Psoas muscle (tissue), 8 donors: ENCODE data around the gene MDFIC. TPM values are rescaled to one million over a fixed set of nuclear protein-coding genes. Genes with fewer than 3 reads are reported as not detected.

Experiments
- ATAC-seq, 4 donors: fragments of 200-7000 bp; cut with Tn5 transposase; one replicate each; pipeline ENCODE4 v1.9.1; 2020; ENCODE audit warnings: moderate library complexity in 3 of 4, mild to moderate bottlenecking in 2 of 4
- DNase-seq, 2 donors: peaks; one replicate each; pipeline ENCODE4 v3.0.0-alpha.2; 2020
- H3K27ac ChIP-seq: fragments of 200-600 bp; one replicate; pipeline ENCODE4 v1.8.0; 2022
- H3K27me3 ChIP-seq, 3 donors: fragments of 200-600 bp in 1 of 3; one replicate each; pipeline versions ENCODE4 v1.6.1 to v1.8.0; 2013 to 2022; ENCODE audit warnings: low read length in 2 of 3, mild to moderate bottlenecking in 2 of 3, moderate library complexity in 1 of 3; ENCODE audit not compliant: insufficient read depth in 3 of 3
- H3K36me3 ChIP-seq, 2 donors: fragments of 200-600 bp in 1 of 2; one replicate each; pipeline versions ENCODE4 v1.6.1 to v1.8.0; 2013 to 2022; ENCODE audit warnings: low read depth in 1 of 2, mild to moderate bottlenecking in 1 of 2, moderate library complexity in 1 of 2; ENCODE audit not compliant: insufficient read depth in 1 of 2
- H3K4me1 ChIP-seq: fragments of 200-600 bp; one replicate; pipeline ENCODE4 v1.8.0; 2022
- H3K4me3 ChIP-seq: fragments of 200-600 bp; one replicate; pipeline ENCODE4 v1.8.0; 2022; ENCODE audit warnings: mild to moderate bottlenecking
- H3K9me3 ChIP-seq: fragments of 200-600 bp; one replicate; pipeline ENCODE4 v1.8.0; 2022
- CTCF ChIP-seq: fragments of 200-600 bp; IDR thresholded peaks from one replicate; pipeline ENCODE4 v1.8.0; 2022; ENCODE audit warnings: antibody characterized with exemption
- WGBS, 3 donors: extraction: QIAGEN DNeasy Blood & Tissue Kit; methylation state at CpG; one replicate each; pipeline versions ENCODE4 v1.1.6 to v1.1.7; 2013; 5-methylcytosine and 5-hydroxymethylcytosine counted together
- intact Hi-C, 2 donors: fragments of 100-400 bp; cut with DNase I; formaldehyde crosslinking; loops; one replicate each; pipeline versions ENCODE4 v1.11.0 to v1.14.2; 2022
- polyA plus RNA-seq, 3 donors: library from polyadenylated mRNA; stranded (reverse); fragments of 200-250 nt; gene quantifications; one replicate each; pipeline ENCODE4 v1.2.3, GENCODE V29; 2013
- total RNA-seq, 4 donors: library from RNA; stranded (reverse); fragmentation: NEBNext Ultra II Directional in 2 of 4; extraction: Animal tissue kit (Norgen Biotek cat#: 25700) in 2 of 4; gene quantifications; one replicate each; pipeline versions ENCODE4 v1.2.1 to v1.2.4, GENCODE V29; 2021 to 2023
- donor health status: healthy with polysubstance abuse.
- donor health status: DM: no; HTN: no; CAD: no; lungs with moderate emphysema.
- donor health status: Bipolar disorder and iron deficiency.
- donor health status: healthy.
- donor health status: DM: yes; HTN: yes; CAD: no.
- donor health status: DM: no; HTN: no; CAD: no.
- donor health status: DM: no; HTN: no; CAD: no.
- donor health status: DM: yes; HTN: yes; CAD: no.

The MDFIC gene
- total and polyA plus RNA-seq, 7 donors: 2.7 to 14.6 (median 7.1) TPM

GRCh38 chr7:114970308-114970707 lies 48.4 kb downstream of the MDFIC start:
- H3K27me3 ChIP-seq: no peaks in the 10 kb centered on the region
- H3K27ac ChIP-seq: no peak overlapping the region
- TF ChIP-seq CTCF: no peak
- no peak for ATAC-seq
- no peak for DNase-seq
- no peaks in the 10 kb centered on the region for H3K36me3 ChIP-seq
- intact Hi-C loops: no loop called here
- no peak overlapping the region for H3K4me3 ChIP-seq
- WGBS, 3 donors: 82 to 84% (median 82%) methylated on average over 3 of the region's 3 CpGs
- H3K9me3 ChIP-seq: no peaks in the 10 kb centered on the region
- peaks cover 2% of the 10 kb centered on the region for H3K4me1 ChIP-seq

- intact Hi-C loops: no loop called here
- no peak for DNase-seq
- Histone ChIP-seq H3K36me3 (no peaks in the 10 kb centered on the region), H3K4me3 (no peak overlapping the region), H3K27ac (no peak overlapping the region), H3K27me3 (no peaks in the 10 kb centered on the region), H3K4me1 (peaks cover 2% of the 10 kb centered on the region), H3K9me3 (no peaks in the 10 kb centered on the region)
- no peak for TF ChIP-seq CTCF
- no peak for ATAC-seq
- WGBS, 3 donors: 93 to 100% (median 95%) methylated on average over 1 of the region's 1 CpG
These were observed 48.8 kb downstream of the MDFIC start for GRCh38 chr7:114970732-114971131.

GRCh38 chr7:114972567-114972966 lies 50.7 kb downstream of the MDFIC start:
- no peaks in the 10 kb centered on the region for H3K9me3 ChIP-seq
- H3K27me3 ChIP-seq: no peaks in the 10 kb centered on the region
- ATAC-seq: no peak
- H3K4me3 ChIP-seq: no peak overlapping the region
- H3K36me3 ChIP-seq: no peaks in the 10 kb centered on the region
- intact Hi-C loops: no loop called here
- H3K27ac ChIP-seq: no peak overlapping the region
- TF ChIP-seq CTCF: no peak
- no peak for DNase-seq
- H3K4me1 ChIP-seq: peaks cover 2% of the 10 kb centered on the region
- WGBS, 3 donors: 89 to 98% (median 91%) methylated on average over 3 of the region's 3 CpGs

- intact Hi-C loops: no loop called here
- no peaks in the 10 kb centered on the region for H3K9me3 ChIP-seq
- H3K4me3 ChIP-seq: no peak overlapping the region
- H3K27ac ChIP-seq: no peak overlapping the region
- DNase-seq (no peak), ATAC-seq (no peak)
- H3K36me3 ChIP-seq: no peaks in the 10 kb centered on the region
- WGBS, 3 donors: 52 to 64% (median 61%) methylated on average over 3 of the region's 3 CpGs
- TF ChIP-seq CTCF: no peak
- peaks cover 2% of the 10 kb centered on the region for H3K4me1 ChIP-seq
- no peaks in the 10 kb centered on the region for H3K27me3 ChIP-seq
These were observed 51.3 kb downstream of the MDFIC start for GRCh38 chr7:114973147-114973546.

- H3K27me3 ChIP-seq: no peaks in the 10 kb centered on the region
- no peak overlapping the region for H3K4me3 ChIP-seq
- 38 to 47% (median 41%) methylated on average over 2 of the region's 2 CpGs for WGBS, 3 donors
- DNase-seq (no peak), ATAC-seq (no peak)
- H3K36me3 ChIP-seq: no peaks in the 10 kb centered on the region
- intact Hi-C loops: loop anchor here in 1 of 2 donors (5.0 kb wide), 1 partner anchor 33 kb away; no protein-coding TSS in a partner anchor
- H3K27ac ChIP-seq: no peak overlapping the region
- peaks cover 15% of the 10 kb centered on the region for H3K4me1 ChIP-seq
- H3K9me3 ChIP-seq: no peaks in the 10 kb centered on the region
- TF ChIP-seq CTCF: no peak
These were observed 53.5 kb downstream of the MDFIC start for GRCh38 chr7:114975401-114975800.
